HG03108 (cell line): ENCODE data around the gene RUNX2.

ENCODE experiments used
- ATAC-seq: cut with Tn5 transposase; IDR thresholded peaks from one replicate; pipeline ENCODE4 v1.9.1; 2021; ENCODE audit warnings: moderate library complexity; ENCODE audit not compliant: unreplicated experiment

Gene RUNX2

GRCh38 chr6:45478240-45478639 is 150.1 kb downstream of the RUNX2 start:
- no peak for ATAC-seq

- peak; percentile 80 for ATAC-seq
These were observed 152.0 kb downstream of the RUNX2 start for GRCh38 chr6:45479834-45480751.

- ATAC-seq, result no peak
These were observed 152.8 kb downstream of the RUNX2 start for GRCh38 chr6:45480752-45481415.

GRCh38 chr6:45483021-45483420 is 154.9 kb downstream of the RUNX2 start:
- ATAC-seq, result no peak

- ATAC-seq, result no peak
These were observed 155.4 kb downstream of the RUNX2 start for GRCh38 chr6:45483501-45483900.

GRCh38 chr6:45486736-45487135 is 158.6 kb downstream of the RUNX2 start:
- ATAC-seq, result no peak

GRCh38 chr6:45487645-45488044 is 159.5 kb downstream of the RUNX2 start:
- no peak for ATAC-seq

GRCh38 chr6:45488269-45488668 is 160.1 kb downstream of the RUNX2 start:
- no peak for ATAC-seq

GRCh38 chr6:45488889-45489288 is 160.8 kb downstream of the RUNX2 start:
- no peak for ATAC-seq

- no peak for ATAC-seq
These were observed 163.1 kb downstream of the RUNX2 start for GRCh38 chr6:45491048-45491735.

- no peak for ATAC-seq
These were observed 163.7 kb downstream of the RUNX2 start for GRCh38 chr6:45491874-45492273.

GRCh38 chr6:45493761-45494160 is 165.6 kb downstream of the RUNX2 start:
- ATAC-seq, result no peak

GRCh38 chr6:45494416-45495135 is 166.4 kb downstream of the RUNX2 start:
- ATAC-seq, result no peak

GRCh38 chr6:45495429-45496084 is 167.4 kb downstream of the RUNX2 start:
- no peak for ATAC-seq

- ATAC-seq, result no peak
These were observed 167.9 kb downstream of the RUNX2 start for GRCh38 chr6:45496085-45496433.

GRCh38 chr6:45498591-45498990 is 170.5 kb downstream of the RUNX2 start:
- no peak for ATAC-seq

- no peak for ATAC-seq
These were observed 173.0 kb downstream of the RUNX2 start for GRCh38 chr6:45500924-45501816.

GRCh38 chr6:45502456-45502855 is 174.3 kb downstream of the RUNX2 start:
- no peak for ATAC-seq

GRCh38 chr6:45504947-45505346 is 176.8 kb downstream of the RUNX2 start:
- no peak for ATAC-seq

GRCh38 chr6:45505470-45505869 is 177.3 kb downstream of the RUNX2 start:
- ATAC-seq, result no peak
